Putamen (tissue), 1 donor: ENCODE measurements around the gene MEP1B.

Experiments
- DNase-seq: peaks from one replicate; pipeline ENCODE4 v3.0.0-alpha.2; 2016; ENCODE audit warnings: low spot score

Gene MEP1B

DNA sequence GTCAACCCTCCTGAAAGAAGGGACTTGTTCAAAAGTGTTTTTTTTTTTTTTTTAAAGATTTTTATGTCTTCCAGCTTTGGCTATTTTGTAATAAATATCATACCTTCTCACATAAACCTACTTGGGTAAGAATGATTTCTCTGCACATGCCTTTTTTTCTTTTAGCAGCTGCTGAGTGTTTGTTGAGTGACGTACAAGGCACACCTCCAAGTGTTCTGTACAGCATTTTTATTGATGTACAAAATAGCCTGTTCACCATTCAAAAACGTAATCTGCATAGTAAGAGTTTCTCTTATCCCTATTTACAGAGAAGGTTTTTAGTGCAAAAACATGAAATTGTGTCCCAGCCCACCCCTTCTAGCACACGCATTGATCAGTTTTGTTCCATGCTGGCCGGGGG, 77.6 kb downstream of the MEP1B start:
- no peak for DNase-seq
